MCF 10A (cell line): ENCODE results near the gene NFATC1. TPM values are rescaled to one million over a fixed set of nuclear protein-coding genes. Genes with fewer than 3 reads are reported as not detected.

Source experiments
- BruUV-seq: library from RNA; stranded (reverse); fragments of 400-500 nt; replicated peaks from 2 replicates; lab custom pipeline; 2021; lab: Mats Ljungman, UMichigan
- CTCF ChIA-PET: fragments of 300-600 bp; sonication (Branson Sonifier 250); formaldehyde crosslinking; extraction: SDS; loops from one replicate; lab custom pipeline; 2021; ENCODE audit warnings: antibody characterized with exemption, inconsistent platforms; lab: Yijun Ruan, JAX
- POLR2A ChIA-PET: fragments of 300-600, 350-650 bp; sonication (Branson Sonifier 250); formaldehyde crosslinking; extraction: SDS; loops from one replicate; lab custom pipeline; 2020; ENCODE audit warnings: antibody characterized with exemption, inconsistent platforms; lab: Yijun Ruan, JAX
- DNase-seq: peaks from one replicate; pipeline ENCODE4 v3.0.0-alpha.2; 2018; ENCODE audit not compliant: unreplicated experiment
- H3K27ac Mint-ChIP-seq: one replicate; pipeline ENCODE4 v1.8.0; 2022; ENCODE audit warnings: mild to moderate bottlenecking, low read depth, mixed read lengths; ENCODE audit not compliant: unreplicated experiment
- H3K27me3 Mint-ChIP-seq: one replicate; pipeline ENCODE4 v1.8.0; 2022; ENCODE audit warnings: mixed read lengths; ENCODE audit not compliant: insufficient read depth, unreplicated experiment
- H3K36me3 Mint-ChIP-seq: one replicate; pipeline ENCODE4 v1.8.0; 2022; ENCODE audit warnings: mild to moderate bottlenecking, moderate library complexity, mixed read lengths; ENCODE audit not compliant: insufficient read depth, unreplicated experiment
- H3K4me1 Mint-ChIP-seq: one replicate; pipeline ENCODE4 v1.8.0; 2022; ENCODE audit warnings: mixed read lengths; ENCODE audit not compliant: insufficient read depth, unreplicated experiment
- H3K4me3 Mint-ChIP-seq: one replicate; pipeline ENCODE4 v1.8.0; 2022; ENCODE audit warnings: mild to moderate bottlenecking, moderate library complexity, mixed read lengths; ENCODE audit not compliant: unreplicated experiment
- H3K9me3 Mint-ChIP-seq: one replicate; pipeline ENCODE4 v1.8.0; 2022; ENCODE audit warnings: mixed read lengths; ENCODE audit not compliant: unreplicated experiment
- intact Hi-C: fragments of 100-400 bp; cut with micrococcal nuclease; formaldehyde crosslinking; loops from 2 replicates; pipeline ENCODE4 v1.14.1; 2022
- total RNA-seq: library from RNA; stranded (reverse); gene quantifications from 2 replicates; pipeline ENCODE4 v1.2.3, GENCODE V29; 2022
- TF ChIP-seq, protein P1 (sequence below): fragments of 200-600 bp; IDR thresholded peaks from one replicate; pipeline ENCODE4 v1.8.0; 2022; ENCODE audit warnings: antibody characterized with exemption, mild to moderate bottlenecking; ENCODE audit not compliant: unreplicated experiment

Gene NFATC1
- total RNA-seq, 1 experiment from 2014 or later, result 2.0 TPM

DNA sequence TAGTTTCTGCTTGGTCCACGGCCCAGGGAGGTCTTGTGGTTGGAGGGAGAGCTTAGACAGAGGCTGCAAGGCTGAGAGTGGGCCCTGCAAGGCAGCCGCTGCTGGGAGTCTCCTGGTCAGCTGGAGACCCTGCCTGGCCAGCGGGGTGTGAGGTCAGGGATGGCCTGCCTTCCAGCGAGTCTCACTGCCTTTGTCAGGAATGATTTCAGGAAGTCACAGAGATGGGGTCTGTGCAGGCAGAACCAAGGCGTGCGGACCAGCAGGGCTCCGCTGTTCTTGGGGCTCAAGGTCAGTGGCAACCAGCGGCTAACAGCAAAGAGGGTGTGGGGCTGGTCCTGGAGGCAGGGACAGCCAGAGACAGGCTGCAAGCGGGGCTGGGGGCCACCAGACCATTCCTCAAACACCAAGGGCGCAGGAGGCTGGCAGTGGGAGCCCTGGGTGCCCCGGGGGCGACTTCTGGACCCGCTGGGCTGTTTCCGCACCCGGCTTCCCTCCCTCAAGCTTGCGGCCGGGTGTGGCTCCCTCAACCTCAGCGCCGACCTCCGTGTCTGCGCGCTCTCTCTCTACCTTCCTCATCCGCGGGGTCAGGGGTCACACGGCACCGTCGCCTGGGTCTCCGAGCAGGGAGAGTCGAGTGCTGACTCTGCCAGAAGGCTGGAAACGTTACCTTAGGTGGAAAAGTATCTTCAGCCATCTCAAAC lies 159.4 kb downstream of the NFATC1 start:
- BruUV-seq, result no TSS peak
- ChIA-PET CTCF (no interaction called here), POLR2A (no interaction called here)
- H3K36me3 Mint-ChIP-seq, result no peaks in the 10 kb centered on the region
- peaks cover 20% of the 10 kb centered on the region for H3K9me3 Mint-ChIP-seq
- H3K4me3 Mint-ChIP-seq, result no peak overlapping the region
- TF ChIP-seq, protein P1, sequence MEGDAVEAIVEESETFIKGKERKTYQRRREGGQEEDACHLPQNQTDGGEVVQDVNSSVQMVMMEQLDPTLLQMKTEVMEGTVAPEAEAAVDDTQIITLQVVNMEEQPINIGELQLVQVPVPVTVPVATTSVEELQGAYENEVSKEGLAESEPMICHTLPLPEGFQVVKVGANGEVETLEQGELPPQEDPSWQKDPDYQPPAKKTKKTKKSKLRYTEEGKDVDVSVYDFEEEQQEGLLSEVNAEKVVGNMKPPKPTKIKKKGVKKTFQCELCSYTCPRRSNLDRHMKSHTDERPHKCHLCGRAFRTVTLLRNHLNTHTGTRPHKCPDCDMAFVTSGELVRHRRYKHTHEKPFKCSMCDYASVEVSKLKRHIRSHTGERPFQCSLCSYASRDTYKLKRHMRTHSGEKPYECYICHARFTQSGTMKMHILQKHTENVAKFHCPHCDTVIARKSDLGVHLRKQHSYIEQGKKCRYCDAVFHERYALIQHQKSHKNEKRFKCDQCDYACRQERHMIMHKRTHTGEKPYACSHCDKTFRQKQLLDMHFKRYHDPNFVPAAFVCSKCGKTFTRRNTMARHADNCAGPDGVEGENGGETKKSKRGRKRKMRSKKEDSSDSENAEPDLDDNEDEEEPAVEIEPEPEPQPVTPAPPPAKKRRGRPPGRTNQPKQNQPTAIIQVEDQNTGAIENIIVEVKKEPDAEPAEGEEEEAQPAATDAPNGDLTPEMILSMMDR, result no peak
- no peaks in the 10 kb centered on the region for H3K4me1 Mint-ChIP-seq
- intact Hi-C loops, result no loop called here
- H3K27me3 Mint-ChIP-seq, result no peaks in the 10 kb centered on the region
- no peak for DNase-seq
- no peak overlapping the region for H3K27ac Mint-ChIP-seq

- TF ChIP-seq, protein P1, result no peak
- CTCF ChIA-PET, result no interaction called here
- Mint-ChIP-seq H3K27me3 (no peaks in the 10 kb centered on the region), H3K36me3 (no peaks in the 10 kb centered on the region), H3K4me1 (no peaks in the 10 kb centered on the region), H3K9me3 (peaks cover 28% of the 10 kb centered on the region), H3K27ac (no peak overlapping the region), H3K4me3 (no peak overlapping the region)
- intact Hi-C loops, result no loop called here
- POLR2A ChIA-PET, result no interaction called here
- BruUV-seq, result no TSS peak
- no peak for DNase-seq
Observed at GRCh38 chr18:79555885-79556284, 160.2 kb downstream of the NFATC1 start.

DNA sequence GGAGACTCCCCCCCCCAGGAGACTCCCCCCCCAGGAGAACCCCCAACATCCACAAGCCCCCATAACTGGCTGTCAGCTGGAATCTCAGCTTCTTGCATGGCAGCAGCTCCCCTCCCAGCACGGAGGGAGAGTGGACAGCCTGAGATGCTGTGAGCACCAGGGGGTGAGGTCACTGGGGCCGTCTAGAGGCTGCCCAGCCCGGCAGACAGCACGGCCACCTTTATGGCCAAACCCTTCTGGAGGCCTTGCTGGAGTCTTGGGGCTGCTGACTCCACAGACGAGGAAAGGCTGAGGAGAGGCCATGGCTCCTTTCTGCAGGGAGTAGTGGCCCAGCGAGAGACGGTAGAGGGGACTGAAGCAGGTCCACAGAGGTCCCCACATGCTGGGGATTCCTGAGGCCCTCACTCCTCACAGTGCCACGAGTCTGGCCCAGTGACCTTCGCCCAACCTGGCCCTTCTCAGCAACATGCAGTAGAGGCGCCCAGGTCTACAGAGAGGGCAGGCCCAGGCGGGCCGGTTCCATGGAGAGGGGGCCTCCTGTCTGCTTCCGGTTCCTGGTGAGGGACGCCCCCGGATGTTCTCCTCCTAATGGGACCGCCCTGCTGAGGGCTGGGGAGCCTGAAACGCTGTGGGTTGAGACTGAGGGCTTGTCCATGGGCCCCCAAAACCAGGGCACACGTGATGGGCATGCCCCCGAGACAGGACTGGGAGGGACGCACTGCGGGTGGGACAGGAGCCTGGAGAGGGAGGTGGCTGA lies 161.3 kb downstream of the NFATC1 start:
- no TSS peak for BruUV-seq
- TF ChIP-seq, protein P1, result no peak
- CTCF ChIA-PET, result no interaction called here

GRCh38 chr18:79558196-79558932 lies 162.6 kb downstream of the NFATC1 start:
- no peak for DNase-seq
- CTCF ChIA-PET, result interaction anchor here (0.6 kb wide), 1 partner anchor 13 kb away, joined by 3 read pairs; no protein-coding TSS in a partner anchor
- Mint-ChIP-seq H3K4me3 (no peak overlapping the region), H3K4me1 (no peaks in the 10 kb centered on the region), H3K27me3 (no peaks in the 10 kb centered on the region), H3K9me3 (peaks cover 30% of the 10 kb centered on the region), H3K27ac (no peak overlapping the region), H3K36me3 (no peaks in the 10 kb centered on the region)
- TF ChIP-seq, protein P1, result no peak
- BruUV-seq, result no TSS peak
- intact Hi-C loops, result no loop called here
- POLR2A ChIA-PET, result interaction anchor here (0.6 kb wide), 1 partner anchor 209 kb away, joined by 4 read pairs; no protein-coding TSS in a partner anchor

More for the DNA sequence above, 161.3 kb downstream of the NFATC1 start:
- intact Hi-C loops, result no loop called here
- Mint-ChIP-seq H3K27ac (no peak overlapping the region), H3K36me3 (no peaks in the 10 kb centered on the region), H3K27me3 (no peaks in the 10 kb centered on the region), H3K9me3 (peaks cover 28% of the 10 kb centered on the region), H3K4me3 (no peak overlapping the region), H3K4me1 (no peaks in the 10 kb centered on the region)
- DNase-seq, result no peak
- POLR2A ChIA-PET, result no interaction called here
